WTC11 (cell line): ENCODE data around the gene CRACDL. TPM values are rescaled to one million over a fixed set of nuclear protein-coding genes. Genes with fewer than 3 reads are reported as not detected.

Experiments used
- ATAC-seq: fragments of 200-7000 bp; cut with Tn5 transposase; 2 replicates; pipeline ENCODE4 v1.10.0; 2021; ENCODE audit warnings: mild to moderate bottlenecking, moderate library complexity
- CTCF ChIA-PET: fragments of 300-600 bp; sonication (Branson Sonifier 250); formaldehyde crosslinking; loops from one replicate; lab custom pipeline; 2021; ENCODE audit warnings: antibody characterized with exemption; lab: Charles Lee
- POLR2A ChIA-PET: fragments of 350-600 bp; sonication (Branson Sonifier 250); formaldehyde crosslinking; loops from one replicate; lab custom pipeline; 2021; ENCODE audit warnings: antibody characterized with exemption; lab: Charles Lee
- DNase-seq: peaks from one replicate; pipeline ENCODE4 v3.0.0; 2021; ENCODE audit warnings: low spot score
- H3K27ac Mint-ChIP-seq: 2 replicates; pipeline ENCODE4 v1.8.0; 2021; ENCODE audit warnings: mixed read lengths
- H3K27me3 Mint-ChIP-seq: 2 replicates; pipeline ENCODE4 v1.8.0; 2021; ENCODE audit warnings: low read depth, mild to moderate bottlenecking, moderate library complexity, mixed read lengths
- H3K36me3 Mint-ChIP-seq: 2 replicates; pipeline ENCODE4 v1.8.0; 2021; ENCODE audit warnings: mixed read lengths
- H3K4me1 Mint-ChIP-seq: 2 replicates; pipeline ENCODE4 v1.8.0; 2022; ENCODE audit warnings: mixed read lengths
- H3K4me3 Mint-ChIP-seq: 2 replicates; pipeline ENCODE4 v1.8.0; 2021; ENCODE audit warnings: mild to moderate bottlenecking, moderate library complexity, mixed read lengths
- H3K9me3 Mint-ChIP-seq: 2 replicates; pipeline ENCODE4 v1.8.0; 2021; ENCODE audit warnings: mixed read lengths
- AFF4 ChIP-seq: sonication (generic); formaldehyde crosslinking; IDR thresholded peaks from 2 replicates; pipeline ENCODE4 v1.8.1; 2023; ENCODE audit warnings: mild to moderate bottlenecking, missing genetic modification reagents, borderline replicate concordance
- ATF6 ChIP-seq: sonication (generic); formaldehyde crosslinking; IDR thresholded peaks from 2 replicates; pipeline ENCODE4 v1.8.1; 2023; ENCODE audit warnings: mild to moderate bottlenecking, missing genetic modification reagents
- CBFB ChIP-seq: sonication (generic); formaldehyde crosslinking; IDR thresholded peaks from 2 replicates; pipeline ENCODE4 v1.8.1; 2022; ENCODE audit warnings: mild to moderate bottlenecking, low read depth, missing genetic modification reagents
- E2F4 ChIP-seq: sonication (generic); formaldehyde crosslinking; IDR thresholded peaks from 2 replicates; pipeline ENCODE4 v1.8.1; 2022; ENCODE audit warnings: low read depth, mild to moderate bottlenecking, moderate library complexity, missing genetic modification reagents, borderline replicate concordance
- EMX1 ChIP-seq: fragments of 250-450 bp; sonication (Bioruptor Pico); IDR thresholded peaks from 2 replicates; pipeline ENCODE4 v1.8.0; 2021; ENCODE audit warnings: mild to moderate bottlenecking
- FOXJ3 ChIP-seq: sonication (generic); formaldehyde crosslinking; IDR thresholded peaks from 2 replicates; pipeline ENCODE4 v1.9.0; 2021; ENCODE audit warnings: missing genetic modification reagents, mild to moderate bottlenecking, borderline replicate concordance
- HMGXB4 ChIP-seq: sonication (generic); formaldehyde crosslinking; IDR thresholded peaks from 2 replicates; pipeline ENCODE4 v1.8.1; 2023; ENCODE audit warnings: mild to moderate bottlenecking, moderate library complexity, missing genetic modification reagents
- NFYB ChIP-seq: sonication (generic); formaldehyde crosslinking; conservative IDR thresholded peaks from 2 replicates; pipeline ENCODE4 v1.8.0; 2022; ENCODE audit warnings: low read depth, missing genetic modification reagents
- TCF7 ChIP-seq: sonication (generic); formaldehyde crosslinking; IDR thresholded peaks from 2 replicates; pipeline ENCODE4 v1.8.0; 2022; ENCODE audit warnings: mild to moderate bottlenecking, low read depth, missing genetic modification reagents, moderate library complexity
- TEAD4 ChIP-seq: sonication (generic); formaldehyde crosslinking; IDR thresholded peaks from 2 replicates; pipeline ENCODE4 v1.8.0; 2022; ENCODE audit warnings: mild to moderate bottlenecking, missing genetic modification reagents
- ZBTB21 ChIP-seq: sonication (generic); formaldehyde crosslinking; IDR thresholded peaks from 2 replicates; pipeline ENCODE4 v1.8.1; 2023; ENCODE audit warnings: mild to moderate bottlenecking, missing genetic modification reagents, borderline replicate concordance
- ZNF281 ChIP-seq: sonication (generic); formaldehyde crosslinking; IDR thresholded peaks from 2 replicates; pipeline ENCODE4 v1.8.0; 2023; ENCODE audit warnings: mild to moderate bottlenecking, missing genetic modification reagents
- ZNF425 ChIP-seq: fragments of 250-450 bp; sonication (Bioruptor Pico); conservative IDR thresholded peaks from 2 replicates; pipeline ENCODE4 v1.9.0; 2021; ENCODE audit warnings: mild to moderate bottlenecking
- ZNF671 ChIP-seq: fragments of 250-450 bp; sonication (Bioruptor Pico); IDR thresholded peaks from 2 replicates; pipeline ENCODE4 v1.8.0; 2021; ENCODE audit warnings: mild to moderate bottlenecking
- ZSCAN18 ChIP-seq: fragments of 250-450 bp; sonication (Bioruptor Pico); IDR thresholded peaks from 2 replicates; pipeline ENCODE4 v2.1.2; 2022; ENCODE audit warnings: mild to moderate bottlenecking, moderate library complexity
- total RNA-seq: library from RNA; stranded (reverse); gene quantifications from 3 replicates; pipeline ENCODE4 v1.2.3, GENCODE V29; 2021

Gene CRACDL
- total RNA-seq, 1 experiment from 2014 or later, result 0.72 TPM

- Mint-ChIP-seq H3K4me3 (no peak overlapping the region), H3K27ac (no peak overlapping the region), H3K4me1 (peaks cover 18% of the 10 kb centered on the region), H3K27me3 (no peaks in the 10 kb centered on the region), H3K9me3 (no peaks in the 10 kb centered on the region), H3K36me3 (no peaks in the 10 kb centered on the region)
- DNase-seq (no peak), ATAC-seq (no peak)
- no peak for TF ChIP-seq TEAD4 (CRISPR knock-in tag)
- no peak for TF ChIP-seq ZNF425 (CRISPR knock-in tag)
- TF ChIP-seq E2F4, result no peak
- TF ChIP-seq NFYB (CRISPR knock-in tag), result no peak
- TF ChIP-seq AFF4 (CRISPR knock-in tag), result no peak
- no peak for TF ChIP-seq ZNF281
- POLR2A ChIA-PET, result no interaction called here
- CTCF ChIA-PET, result interaction anchor here (0.6 to 1.3 kb wide), 4 partner anchors 36 to 223 kb away, joined by 3 to 5 read pairs (median 3); no protein-coding TSS in a partner anchor
These were observed 63.5 kb downstream of the CRACDL start for GRCh38 chr2:98872526-98872925.

- CTCF ChIA-PET, result interaction anchor here (1.2 to 1.6 kb wide), 3 partner anchors 37 to 222 kb away, joined by 3 read pairs; partner anchors contain the start of gene CRACDL
- H3K4me3 Mint-ChIP-seq, result no peak overlapping the region
- no peaks in the 10 kb centered on the region for H3K27me3 Mint-ChIP-seq
- POLR2A ChIA-PET, result no interaction called here
- H3K27ac Mint-ChIP-seq, result no peak overlapping the region
- TF ChIP-seq FOXJ3 (CRISPR knock-in tag) (no peak), TCF7 (no peak)
- TF ChIP-seq, all 79 proteins: peak for 0
- peaks cover 18% of the 10 kb centered on the region for H3K4me1 Mint-ChIP-seq
- H3K9me3 Mint-ChIP-seq, result no peaks in the 10 kb centered on the region
- H3K36me3 Mint-ChIP-seq, result no peaks in the 10 kb centered on the region
- DNase-seq, result no peak
- ATAC-seq, result no peak
These were observed 64.5 kb downstream of the CRACDL start for GRCh38 chr2:98871506-98871905.

GRCh38 chr2:98870516-98871158 lies 65.4 kb downstream of the CRACDL start:
- POLR2A ChIA-PET, result no interaction called here
- Mint-ChIP-seq H3K4me3 (no peak overlapping the region), H3K36me3 (no peaks in the 10 kb centered on the region), H3K4me1 (peaks cover 18% of the 10 kb centered on the region), H3K9me3 (no peaks in the 10 kb centered on the region), H3K27ac (no peak overlapping the region), H3K27me3 (no peaks in the 10 kb centered on the region)
- ATAC-seq, result peak; percentile 65
- peak; percentile 45 for DNase-seq
- CTCF ChIA-PET, result interaction anchor here (0.8 to 1.6 kb wide), 3 partner anchors 65 to 221 kb away, joined by 3 to 4 read pairs (median 3); partner anchors contain the start of gene CRACDL
- no peak for TF ChIP-seq ZNF671
- no peak for TF ChIP-seq ZBTB21 (CRISPR knock-in tag)
- no peak for TF ChIP-seq ATF6
- TF ChIP-seq CBFB (CRISPR knock-in tag), result no peak
- no peak for TF ChIP-seq ZSCAN18 (CRISPR knock-in tag)
- no peak for TF ChIP-seq EMX1 (CRISPR knock-in tag)
- TF ChIP-seq FOXJ3 (CRISPR knock-in tag), result no peak
- no peak for TF ChIP-seq HMGXB4 (CRISPR knock-in tag)
